ENCODE measurements around the gene NWD2.
"Not testable (repeated sequence)": the region's sequence is repeated elsewhere in the genome, so short reads cannot be mapped to it uniquely, and the experiment has no call there.

The NWD2 gene

DNA sequence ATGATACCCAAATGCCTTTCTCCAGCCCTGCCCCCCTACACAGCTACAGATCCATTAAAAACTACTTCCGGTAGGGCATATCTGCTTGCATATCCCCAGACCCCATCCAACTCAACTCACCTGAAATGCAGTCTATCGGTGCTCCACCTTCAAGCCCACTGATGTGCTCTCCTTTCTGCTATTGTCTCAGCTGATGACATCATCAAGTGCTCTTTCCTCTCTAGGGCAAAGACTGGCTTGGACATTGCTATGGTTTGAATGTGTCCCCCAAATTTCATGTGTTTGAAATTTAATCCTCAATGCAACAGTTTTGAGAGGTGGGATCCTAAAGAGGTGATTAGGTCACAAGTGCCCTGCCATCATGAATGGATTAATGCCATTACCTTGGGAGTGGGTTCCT is 229.3 kb downstream of the NWD2 start:
- no peak for DNase-seq

DNA sequence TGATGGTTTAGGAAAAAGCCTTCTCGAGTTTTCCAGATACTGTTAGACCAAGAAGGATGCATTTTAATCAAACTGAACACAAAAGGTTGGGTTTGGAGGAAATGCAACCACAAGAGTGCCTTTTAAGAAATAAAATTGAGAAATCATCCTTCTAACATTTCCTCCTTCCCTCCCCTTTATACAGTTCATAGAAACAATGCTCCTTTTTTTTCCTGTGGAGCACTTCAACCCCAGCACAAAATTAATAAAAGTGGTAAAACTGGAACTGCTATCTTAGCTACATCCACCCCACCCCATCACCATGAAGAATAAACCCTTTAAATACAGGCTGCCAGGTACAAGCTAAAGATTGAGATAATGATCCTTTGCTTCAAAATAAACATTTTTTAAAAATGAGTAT is 230.5 kb downstream of the NWD2 start:
- no peak for DNase-seq

DNA sequence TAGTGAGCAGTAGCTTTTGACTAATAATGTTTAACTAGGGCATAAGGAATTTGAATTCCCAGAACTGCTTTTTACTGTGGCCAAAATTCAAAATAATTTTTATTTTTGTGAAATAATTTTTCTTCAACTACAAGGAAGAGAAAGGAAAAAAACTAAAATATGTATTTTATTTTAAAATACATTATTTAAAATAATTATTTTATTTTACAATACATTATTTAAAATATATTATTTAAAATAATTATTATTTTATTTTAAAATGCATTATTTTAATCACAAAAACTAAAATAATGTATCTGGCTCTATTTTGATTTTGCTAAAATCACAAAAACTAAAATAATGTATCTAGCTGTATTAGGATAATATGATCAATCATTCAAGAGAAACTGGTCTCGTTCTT is 231.2 kb downstream of the NWD2 start:
- DNase-seq, result no peak

DNA sequence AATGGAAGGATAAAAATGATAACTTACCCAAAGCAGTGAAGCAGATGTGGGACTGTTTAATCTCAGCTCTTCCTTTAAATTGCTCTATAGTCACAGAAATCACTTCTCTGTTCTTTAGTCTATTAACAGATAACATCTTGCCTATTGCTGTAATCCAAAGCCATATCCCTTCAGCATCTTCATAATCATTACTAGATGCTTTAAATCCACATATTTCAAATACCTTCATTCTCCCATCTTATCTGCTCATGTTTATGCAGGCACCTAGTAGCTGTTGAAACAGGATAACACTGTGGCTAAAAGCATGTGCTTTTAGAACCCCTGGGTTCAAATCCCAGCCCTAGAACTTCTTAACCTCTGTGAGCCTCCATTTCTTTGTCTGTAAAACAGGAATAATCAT is 231.7 kb downstream of the NWD2 start:
- no peak for DNase-seq

DNA sequence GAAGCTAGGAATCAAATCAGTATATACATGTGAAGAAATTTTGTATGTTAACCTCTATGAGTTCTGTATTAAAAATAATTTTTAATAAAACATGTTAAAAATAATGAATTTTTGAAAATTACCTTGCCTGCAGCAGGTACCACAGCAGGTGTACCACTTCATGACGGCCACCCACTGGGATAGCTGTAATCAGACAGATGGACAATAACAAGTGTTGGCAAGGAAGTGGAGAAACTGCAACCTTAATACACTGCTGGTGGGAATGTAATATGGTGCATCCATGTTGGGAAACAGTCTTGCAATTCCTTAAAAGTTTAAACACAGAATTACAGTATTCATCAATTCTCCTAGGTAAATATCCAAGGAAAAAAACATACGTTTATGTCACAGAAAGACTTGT is 232.1 kb downstream of the NWD2 start:
- no peak for DNase-seq

DNA sequence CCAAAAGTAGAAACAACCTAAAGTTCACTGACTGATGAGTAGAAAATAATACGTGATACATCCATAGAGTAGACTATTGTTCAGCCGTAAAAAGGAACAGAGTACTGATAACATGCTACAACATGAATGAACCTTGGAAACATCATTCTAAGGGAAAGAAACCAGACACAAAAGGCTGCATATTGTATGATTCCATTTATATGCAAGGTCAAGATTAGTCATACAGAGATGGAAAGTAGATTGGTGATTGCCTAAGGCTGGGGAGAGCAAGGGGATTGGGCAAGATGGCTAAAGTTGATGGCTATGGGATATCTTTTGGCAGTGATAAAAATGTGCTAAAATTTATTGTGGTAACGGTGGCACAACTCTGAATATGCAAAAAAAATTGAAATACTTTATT is 232.6 kb downstream of the NWD2 start:
- DNase-seq, result no peak

DNA sequence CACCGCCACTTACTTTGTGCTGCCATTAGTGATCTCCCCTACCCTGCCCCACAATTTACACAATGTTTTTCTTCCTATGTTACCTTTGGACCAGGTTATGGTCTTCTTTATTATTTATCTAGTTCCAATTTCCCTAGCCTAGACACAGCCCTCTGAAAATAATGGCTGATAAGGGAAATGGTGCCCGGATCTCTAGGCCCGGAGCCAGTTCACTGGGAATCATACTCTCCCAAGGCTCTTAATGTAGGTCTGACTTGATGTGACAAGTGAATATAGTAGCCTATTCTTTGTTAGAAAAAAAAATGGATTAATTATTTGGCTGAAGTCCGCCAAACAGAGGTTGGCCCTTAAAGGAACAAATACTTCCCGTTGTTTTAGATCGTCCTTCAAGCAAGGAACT is 233.6 kb downstream of the NWD2 start:
- no peak for DNase-seq

DNA sequence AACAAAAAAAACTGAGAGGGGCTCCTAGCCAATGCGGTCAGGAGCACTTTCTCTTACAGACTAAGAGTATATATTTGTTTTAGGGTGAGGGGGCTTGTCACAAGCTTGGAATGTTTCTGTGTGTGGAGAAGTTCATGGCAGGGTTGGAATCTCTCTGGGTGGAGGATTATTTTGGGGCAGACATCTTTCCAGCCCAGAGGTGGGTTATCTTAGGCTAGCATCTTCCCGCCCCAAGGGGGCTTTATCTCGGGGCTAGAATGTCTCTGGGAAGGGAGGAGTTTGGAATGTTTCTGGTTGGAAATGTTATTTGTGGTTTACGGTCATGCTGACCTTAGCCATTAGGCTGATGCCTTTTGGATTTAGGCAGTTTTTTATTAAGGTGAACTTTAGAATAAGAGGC is 236.0 kb downstream of the NWD2 start:
- DNase-seq, result no peak

DNA sequence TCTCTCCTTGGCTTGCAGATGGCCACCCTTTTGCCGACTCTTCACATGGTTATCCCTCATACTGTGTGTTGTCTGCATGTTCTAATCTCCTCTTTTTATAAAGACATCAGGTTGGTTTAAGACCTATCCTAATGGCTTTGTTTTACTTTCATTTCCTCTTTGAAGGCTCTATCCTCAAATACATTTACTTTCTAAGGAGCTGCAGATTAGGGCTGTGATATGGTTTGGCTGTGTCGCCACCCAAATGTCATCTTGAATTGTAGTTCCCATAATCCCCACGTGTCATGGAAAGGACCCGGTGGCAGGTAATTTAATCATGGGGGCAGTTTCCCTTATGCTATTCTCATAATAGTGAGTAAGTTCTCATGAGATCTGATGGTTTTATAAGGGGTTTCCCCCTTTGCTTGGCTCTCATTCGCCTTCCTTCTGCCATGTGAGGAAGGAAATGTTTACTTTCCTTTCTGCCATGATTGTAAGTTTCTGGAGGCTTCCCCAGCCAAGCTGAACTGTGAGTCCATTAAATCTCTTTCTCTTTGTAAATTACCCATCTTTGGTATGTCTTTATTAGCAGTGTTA is 237.1 kb downstream of the NWD2 start:
- DNase-seq, result no peak

DNA sequence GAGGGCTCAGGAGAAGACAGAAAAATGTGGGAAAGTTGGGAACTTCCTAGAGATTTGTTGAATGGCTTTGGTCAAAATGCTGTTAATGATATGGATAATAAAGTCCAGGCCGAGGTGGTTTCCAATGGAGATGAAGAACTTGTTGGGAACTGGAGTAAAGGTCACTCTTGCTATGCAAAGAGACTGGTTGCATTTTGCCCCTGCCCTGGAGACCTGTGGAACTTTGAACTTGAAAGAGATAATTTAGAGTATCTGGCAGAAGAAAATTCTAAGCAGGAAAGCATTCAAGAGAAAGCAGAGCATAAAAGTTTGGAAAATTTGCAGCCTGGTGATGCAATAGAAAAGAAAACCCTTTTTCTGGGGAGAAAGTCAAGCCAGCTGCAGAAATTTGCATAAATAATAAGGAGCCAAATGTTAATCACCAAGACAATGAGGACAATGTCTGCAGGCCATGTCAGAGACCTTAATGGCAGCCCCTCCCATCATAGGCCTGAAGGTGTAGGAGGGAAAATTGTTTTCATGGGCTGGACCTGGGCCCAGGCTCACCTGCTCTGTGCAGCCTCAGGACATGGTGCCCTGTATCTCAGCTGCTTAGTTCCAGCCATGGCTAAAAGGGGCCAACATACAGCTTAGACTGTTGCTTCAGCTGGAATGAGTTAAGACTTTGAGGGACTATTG is 237.8 kb downstream of the NWD2 start:
- DNase-seq, result no peak

DNA sequence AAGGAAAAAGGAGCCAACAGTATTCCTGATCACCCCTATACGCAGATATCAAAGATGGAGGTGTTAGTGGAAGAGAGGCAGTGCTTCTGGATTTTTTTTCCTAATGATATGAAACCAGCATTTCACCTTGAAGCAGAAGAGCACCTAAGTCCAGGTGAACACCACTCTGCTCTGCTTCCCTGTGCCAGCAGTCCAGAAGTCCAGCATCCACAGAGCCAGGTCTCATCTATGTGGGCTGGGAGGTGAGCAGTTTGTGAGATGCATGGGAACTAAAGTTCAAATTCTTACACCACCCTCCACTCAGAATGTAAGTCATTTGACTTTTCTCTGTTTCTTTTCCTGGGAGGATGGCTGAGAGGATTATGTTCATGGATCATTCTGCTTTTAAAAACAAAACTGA is 239.1 kb downstream of the NWD2 start:
- DNase-seq, result no peak

DNA sequence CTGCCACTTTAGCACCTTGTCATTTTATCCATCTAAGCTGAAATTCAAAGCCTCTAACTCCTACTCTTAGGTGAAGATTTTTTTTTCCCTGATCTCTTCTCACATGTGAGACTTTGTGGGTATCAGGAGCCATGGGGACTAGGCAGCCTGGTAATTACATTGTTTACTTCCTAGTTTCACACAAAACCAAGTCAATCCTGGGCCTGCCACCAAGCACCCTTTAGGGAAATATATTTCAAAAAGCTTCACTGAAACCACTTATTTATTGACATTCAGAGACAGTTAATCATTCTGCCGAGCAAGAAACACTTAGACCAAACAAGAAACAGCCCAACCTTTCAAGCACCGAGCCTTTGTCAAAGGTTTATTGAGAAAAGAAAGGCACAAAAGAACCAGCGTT is 241.6 kb downstream of the NWD2 start:
- DNase-seq, result no peak

DNA sequence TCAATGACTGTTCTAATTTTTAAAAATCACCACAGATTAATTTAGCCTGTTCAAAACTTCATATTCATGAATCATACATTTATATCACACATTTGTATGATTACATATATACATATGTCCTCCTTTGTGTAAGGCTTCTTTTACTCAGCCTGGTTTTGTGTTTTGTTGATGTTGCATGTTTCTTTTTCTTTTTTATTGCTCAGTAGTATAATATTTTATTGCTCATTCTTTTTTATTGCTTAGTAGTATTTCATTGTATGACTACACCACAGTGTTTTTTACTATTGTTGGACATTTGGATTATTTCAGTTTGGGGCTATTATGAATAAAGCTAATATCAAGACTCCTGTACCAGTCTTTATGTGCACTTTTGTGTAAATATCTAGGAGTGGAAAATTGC is 243.1 kb downstream of the NWD2 start:
- DNase-seq, result no peak

DNA sequence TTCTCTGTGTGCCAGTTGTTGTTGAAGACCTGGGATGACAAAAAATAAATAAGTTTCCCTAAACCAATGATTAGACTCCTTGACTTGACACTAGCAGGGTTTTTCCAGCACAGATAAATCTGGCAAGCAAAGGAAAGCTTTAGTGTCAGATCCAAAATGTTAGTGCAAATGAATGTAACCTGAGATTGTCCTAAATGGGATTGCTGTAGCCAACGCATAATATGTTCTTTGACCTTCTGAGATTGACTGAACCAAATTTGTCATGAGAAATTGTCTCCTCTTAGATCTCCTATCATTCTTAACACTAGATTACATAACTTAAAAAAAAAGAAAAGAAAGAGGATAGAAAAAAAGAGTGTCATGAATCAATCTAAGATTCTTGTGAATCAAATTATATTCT is 245.2 kb downstream of the NWD2 start:
- DNase-seq, result no peak

DNA sequence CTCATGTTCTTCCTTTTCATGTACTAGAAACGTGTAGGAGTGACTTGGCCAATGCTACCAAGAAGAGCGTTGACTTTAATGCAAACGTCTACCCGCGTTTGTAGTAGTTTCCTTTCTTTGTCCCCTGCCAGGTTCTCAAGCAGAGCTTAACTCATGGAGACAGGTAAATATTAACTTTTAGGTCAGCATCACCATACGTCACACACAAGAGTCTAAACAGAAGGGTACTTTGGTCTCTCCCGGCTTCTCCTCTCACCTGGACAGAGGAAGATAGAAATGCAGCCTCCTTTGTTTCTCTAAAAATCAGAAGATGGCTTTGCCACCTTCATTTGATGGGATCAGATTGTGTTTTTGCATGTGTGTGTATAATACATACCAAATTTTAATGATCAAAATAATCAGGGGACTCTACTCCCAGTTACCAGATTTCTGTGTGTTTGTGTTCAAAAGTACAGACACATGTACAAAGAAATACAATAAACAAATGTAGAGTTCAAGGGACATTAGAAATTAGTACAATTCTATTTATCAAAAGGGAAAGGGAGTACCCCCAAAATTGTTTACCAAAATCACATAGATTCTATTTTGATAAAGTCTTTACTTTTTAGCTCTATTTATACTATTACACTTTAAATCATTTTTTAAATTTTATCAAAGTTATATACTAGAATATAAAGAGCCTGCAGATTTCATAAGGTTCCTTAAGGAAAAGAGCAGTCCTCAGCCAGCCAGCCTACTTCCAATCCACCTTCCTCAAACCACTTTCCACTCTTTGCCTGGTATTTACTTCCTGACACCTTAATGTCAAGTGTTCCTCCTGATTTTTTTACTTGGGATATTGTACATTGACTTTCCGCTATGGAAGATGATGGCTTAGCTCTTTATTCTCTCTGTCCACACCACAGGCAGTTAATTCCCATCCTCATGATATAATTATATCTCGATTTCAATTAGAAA is 246.1 kb downstream of the NWD2 start:
- no peak for DNase-seq

DNA sequence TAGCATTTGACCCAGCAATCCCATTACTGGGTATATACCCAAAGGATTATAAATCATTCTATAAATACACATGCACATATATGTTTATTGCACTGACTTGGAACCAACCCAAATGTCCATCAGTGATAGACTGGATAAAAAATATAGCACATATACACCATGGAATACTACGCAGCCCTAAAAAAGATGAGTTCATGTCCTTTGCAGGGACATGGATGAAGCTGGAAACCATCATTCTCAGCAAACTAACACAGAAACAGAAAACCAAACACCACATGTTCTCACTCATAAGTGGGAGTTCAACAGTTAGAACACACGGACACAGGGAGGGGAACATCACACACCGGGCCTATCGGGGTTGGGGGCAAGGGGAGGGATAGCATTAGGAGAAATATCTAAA is 250.8 kb downstream of the NWD2 start:
- not testable (repeated sequence) for DNase-seq
